GM19438 (cell line): ENCODE results near the gene PRSS50.
"Not testable (repeated sequence)": the region's sequence is repeated elsewhere in the genome, so short reads cannot be mapped to it uniquely, and the experiment has no call there.

Source experiments
- ATAC-seq: cut with Tn5 transposase; IDR thresholded peaks from one replicate; pipeline ENCODE4 v1.9.1; 2021; ENCODE audit warnings: low read depth; ENCODE audit not compliant: unreplicated experiment

The PRSS50 gene

GRCh38 chr3:46717447-46718231 lies at the start of gene PRSS50:
Gene PRSS50, minus strand, starts transcription at chr3:46717869. Its CDS starts 45 bp downstream, at chr3:46717824.
- ATAC-seq: no peak

GRCh38 chr3:46764206-46764605 lies 46.5 kb upstream of the PRSS50 start:
- no peak for ATAC-seq

GRCh38 chr3:46763178-46763577 lies 45.5 kb upstream of the PRSS50 start:
- no peak for ATAC-seq

GRCh38 chr3:46759239-46760167 lies 41.8 kb upstream of the PRSS50 start:
- ATAC-seq: no peak

- ATAC-seq: no peak
Measured at GRCh38 chr3:46756642-46757041, 39.0 kb upstream of the PRSS50 start.

- ATAC-seq: no peak
Measured at GRCh38 chr3:46755646-46756045, 38.0 kb upstream of the PRSS50 start.

GRCh38 chr3:46753127-46753526 lies 35.5 kb upstream of the PRSS50 start:
- not testable (repeated sequence) for ATAC-seq

- no peak for ATAC-seq
Measured at GRCh38 chr3:46750555-46751038, 32.9 kb upstream of the PRSS50 start.

- ATAC-seq: no peak
Measured at GRCh38 chr3:46749129-46749528, 31.5 kb upstream of the PRSS50 start.

- ATAC-seq: no peak
Measured at GRCh38 chr3:46748170-46748569, 30.5 kb upstream of the PRSS50 start.

- no peak for ATAC-seq
Measured at GRCh38 chr3:46746711-46747110, 29.0 kb upstream of the PRSS50 start.

- no peak for ATAC-seq
Measured at GRCh38 chr3:46742992-46743585, 25.4 kb upstream of the PRSS50 start.

- ATAC-seq: not testable (repeated sequence)
Measured at GRCh38 chr3:46739565-46739964, 21.9 kb upstream of the PRSS50 start.

GRCh38 chr3:46737329-46737731 lies 19.7 kb upstream of the PRSS50 start:
- no peak for ATAC-seq

- ATAC-seq: no peak
Measured at GRCh38 chr3:46736006-46736872, 18.6 kb upstream of the PRSS50 start.

- ATAC-seq: no peak
Measured at GRCh38 chr3:46734773-46735172, 17.1 kb upstream of the PRSS50 start.

GRCh38 chr3:46733026-46733800 lies 15.5 kb upstream of the PRSS50 start:
- ATAC-seq: no peak

- no peak for ATAC-seq
Measured at GRCh38 chr3:46731795-46732194, 14.1 kb upstream of the PRSS50 start.

GRCh38 chr3:46730819-46731218 lies 13.2 kb upstream of the PRSS50 start:
- ATAC-seq: no peak
